ENCODE results near the gene FCER1G. TPM values are rescaled to one million over a fixed set of nuclear protein-coding genes. Genes with fewer than 3 reads are reported as not detected.
A peak's percentile ranks its signal among the peaks of the same experiment; 100 is the strongest.
"Not testable (repeated sequence)": the region's sequence is repeated elsewhere in the genome, so short reads cannot be mapped to it uniquely, and the experiment has no call there.

The FCER1G gene
- total RNA-seq, 1 experiment from 2014 or later, result not detected

DNA sequence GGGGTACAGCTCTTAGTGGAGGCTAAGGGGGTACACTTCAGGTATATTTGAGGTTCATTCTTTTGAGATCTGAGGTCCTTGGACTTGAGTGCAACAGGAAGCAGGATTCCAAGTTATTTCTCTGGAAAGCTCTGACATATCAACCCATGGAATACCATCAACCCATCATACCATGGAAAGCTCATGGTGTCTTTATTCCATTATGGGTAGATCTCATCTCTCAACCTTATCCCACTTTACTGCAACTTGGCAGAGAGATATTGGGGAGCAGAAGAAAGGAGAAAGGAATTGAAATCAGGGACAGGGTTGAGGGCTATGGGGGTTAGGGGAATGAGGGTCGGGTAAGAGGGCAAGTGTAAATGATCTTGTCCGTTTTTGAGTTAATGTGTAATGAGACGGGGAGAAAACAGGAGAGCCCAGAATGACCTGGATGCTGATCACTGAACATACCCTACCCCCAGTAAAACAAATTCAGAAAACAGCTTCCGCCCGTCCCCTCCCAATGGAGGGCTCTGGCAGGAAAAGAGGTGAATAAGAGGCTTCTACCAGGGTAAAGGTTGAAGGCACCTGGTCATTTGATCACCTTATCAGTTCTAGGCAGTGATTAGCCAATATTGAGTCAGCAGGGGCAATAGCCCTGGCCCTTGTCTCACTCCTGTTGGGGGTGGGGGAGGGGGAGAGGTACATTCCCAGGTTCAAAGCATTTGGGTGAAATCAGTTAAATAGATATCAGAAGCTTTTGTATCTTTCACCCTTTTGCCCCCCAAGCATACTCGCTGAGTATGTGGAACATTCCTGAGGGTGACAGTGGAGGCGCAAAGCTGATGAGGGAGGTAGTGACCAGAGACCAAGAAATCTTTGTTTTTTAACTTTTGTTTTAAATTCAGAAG, 9.0 kb downstream of the FCER1G start:
- H3K4me2 ChIP-seq, result no peak overlapping the region
- CTCF ChIA-PET, result interaction anchor here (0.6 kb wide), 1 partner anchor 514 kb away, joined by 6 read pairs; no protein-coding TSS in a partner anchor
- POLR2A ChIA-PET (ENCODE audit: unreplicated experiment), result no interaction called here
- intact Hi-C loops (cut with micrococcal nuclease; ENCODE audit: unreplicated experiment), result loop anchor here (10.0 kb wide), 1 partner anchor 541 kb away; the partner anchor contains the start of gene ATF6
- no peaks in the 10 kb centered on the region for H3K36me3 ChIP-seq (ENCODE audit: low read depth)
- no peak overlapping the region for H2AFZ ChIP-seq
- no peaks in the 10 kb centered on the region for H3K9me3 ChIP-seq (ENCODE audit: insufficient read depth, low read depth)
- H3K27me3 ChIP-seq (ENCODE audit: insufficient read depth, low read depth), result no peaks in the 10 kb centered on the region
- H3F3A ChIP-seq (ENCODE audit: insufficient read depth, low read depth), result peaks cover 3% of the 10 kb centered on the region; the same call in 1 of the 2 replicates
- H3K4me1 ChIP-seq (replicated peaks; ENCODE audit: insufficient read depth), result peaks cover 16% of the 10 kb centered on the region
- no TSS peak for BruUV-seq (replicated peaks)
- H3K9me2 ChIP-seq (ENCODE audit: insufficient read depth), result no peaks in the 10 kb centered on the region
- TF ChIP-seq EZH2 (IDR thresholded peaks at IDR 0.05; ENCODE audit: low read depth), result no peak
- TF ChIP-seq, protein P1, sequence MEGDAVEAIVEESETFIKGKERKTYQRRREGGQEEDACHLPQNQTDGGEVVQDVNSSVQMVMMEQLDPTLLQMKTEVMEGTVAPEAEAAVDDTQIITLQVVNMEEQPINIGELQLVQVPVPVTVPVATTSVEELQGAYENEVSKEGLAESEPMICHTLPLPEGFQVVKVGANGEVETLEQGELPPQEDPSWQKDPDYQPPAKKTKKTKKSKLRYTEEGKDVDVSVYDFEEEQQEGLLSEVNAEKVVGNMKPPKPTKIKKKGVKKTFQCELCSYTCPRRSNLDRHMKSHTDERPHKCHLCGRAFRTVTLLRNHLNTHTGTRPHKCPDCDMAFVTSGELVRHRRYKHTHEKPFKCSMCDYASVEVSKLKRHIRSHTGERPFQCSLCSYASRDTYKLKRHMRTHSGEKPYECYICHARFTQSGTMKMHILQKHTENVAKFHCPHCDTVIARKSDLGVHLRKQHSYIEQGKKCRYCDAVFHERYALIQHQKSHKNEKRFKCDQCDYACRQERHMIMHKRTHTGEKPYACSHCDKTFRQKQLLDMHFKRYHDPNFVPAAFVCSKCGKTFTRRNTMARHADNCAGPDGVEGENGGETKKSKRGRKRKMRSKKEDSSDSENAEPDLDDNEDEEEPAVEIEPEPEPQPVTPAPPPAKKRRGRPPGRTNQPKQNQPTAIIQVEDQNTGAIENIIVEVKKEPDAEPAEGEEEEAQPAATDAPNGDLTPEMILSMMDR (conservative IDR thresholded peaks at IDR 0.05), result no peak
- no peaks in the 10 kb centered on the region for H4K20me1 ChIP-seq (ENCODE audit: insufficient read depth)
- H3K27ac ChIP-seq, result no peak overlapping the region
- no peak for DNase-seq
- H3K4me3 ChIP-seq, result no peak overlapping the region
- no peaks in the 10 kb centered on the region for H3K79me2 ChIP-seq (ENCODE audit: low read depth)

DNA sequence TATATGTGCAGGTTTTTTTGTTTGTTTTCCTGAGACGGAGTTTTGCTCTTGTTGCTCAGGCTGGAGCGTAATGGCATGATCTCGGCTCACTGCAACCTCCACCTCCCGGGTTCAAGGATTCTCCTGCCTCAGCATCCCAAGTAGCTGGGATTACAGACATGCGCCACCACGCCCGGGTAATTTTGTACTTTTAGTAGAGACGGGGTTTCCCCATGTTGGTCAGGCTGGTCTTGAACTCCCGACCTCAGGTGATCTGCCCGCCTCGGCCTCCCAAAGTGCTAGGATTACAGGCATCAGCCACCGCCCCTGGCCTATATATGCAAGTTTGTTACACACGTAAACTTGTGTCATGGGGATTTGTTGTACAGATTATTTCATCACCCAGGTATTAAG, 9.6 kb downstream of the FCER1G start:
- H3K9me2 ChIP-seq (ENCODE audit: insufficient read depth); H2AFZ ChIP-seq; H3K4me2 ChIP-seq; H3K4me3 ChIP-seq; BruUV-seq (replicated peaks); H3F3A ChIP-seq (ENCODE audit: insufficient read depth, low read depth); POLR2A ChIA-PET (ENCODE audit: unreplicated experiment); H4K20me1 ChIP-seq (ENCODE audit: insufficient read depth); H3K9me3 ChIP-seq (ENCODE audit: insufficient read depth, low read depth); H3K27ac ChIP-seq; H3K36me3 ChIP-seq (ENCODE audit: low read depth); H3K27me3 ChIP-seq (ENCODE audit: insufficient read depth, low read depth); H3K79me2 ChIP-seq (ENCODE audit: low read depth); DNase-seq: not testable (repeated sequence)
- H3K4me1 ChIP-seq (replicated peaks; ENCODE audit: insufficient read depth), result peaks cover 16% of the 10 kb centered on the region
- intact Hi-C loops (cut with micrococcal nuclease; ENCODE audit: unreplicated experiment), result loop anchor here (10.0 kb wide), 1 partner anchor 540 kb away; the partner anchor contains the start of gene ATF6
- CTCF ChIA-PET, result interaction anchor here (0.7 kb wide), 1 partner anchor 127 kb away, joined by 3 read pairs; no protein-coding TSS in a partner anchor

DNA sequence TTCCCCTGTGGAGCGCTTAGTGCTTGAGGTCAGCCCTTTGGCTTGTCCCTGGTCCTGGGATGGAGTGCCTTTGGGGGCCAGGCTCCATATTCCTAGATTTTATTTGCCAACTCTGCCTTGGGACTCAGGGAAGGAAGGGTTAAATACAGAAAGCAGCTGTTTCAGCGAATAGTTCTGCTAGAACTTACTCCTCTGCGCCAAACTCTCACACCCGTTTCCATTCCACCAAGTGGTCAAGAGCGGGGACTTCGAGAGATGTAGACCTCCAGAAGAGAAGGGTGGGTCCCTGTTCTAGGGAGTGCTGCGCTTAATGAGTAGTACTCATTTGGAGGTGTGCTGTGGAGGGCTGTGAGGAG, 10.1 kb downstream of the FCER1G start:
- no peak overlapping the region for H3K4me3 ChIP-seq
- intact Hi-C loops (cut with micrococcal nuclease; ENCODE audit: unreplicated experiment), result loop anchor here (10.0 kb wide), 1 partner anchor 540 kb away; the partner anchor contains the start of gene ATF6
- CTCF ChIA-PET, result interaction anchor here (0.5 to 1.4 kb wide), 14 partner anchors 14 to 547 kb away, joined by 3 to 13 read pairs (median 4); partner anchors contain the start of genes NDUFS2 and SDHC

More for the DNA sequence above, 10.1 kb downstream of the FCER1G start:
- no peaks in the 10 kb centered on the region for H3K27me3 ChIP-seq (ENCODE audit: insufficient read depth, low read depth)
- H3F3A ChIP-seq (ENCODE audit: insufficient read depth, low read depth), result peaks cover 3% of the 10 kb centered on the region; the same call in 1 of the 2 replicates
- no peaks in the 10 kb centered on the region for H3K79me2 ChIP-seq (ENCODE audit: low read depth)
- 0 out of 2 replicates have a peak overlapping the region, but pooled peaks have one; percentile 24 for H2AFZ ChIP-seq
- no peaks in the 10 kb centered on the region for H4K20me1 ChIP-seq (ENCODE audit: insufficient read depth)
- H3K9me2 ChIP-seq (ENCODE audit: insufficient read depth), result no peaks in the 10 kb centered on the region
- peaks cover 16% of the 10 kb centered on the region for H3K4me1 ChIP-seq (replicated peaks; ENCODE audit: insufficient read depth)
- TF ChIP-seq EZH2 (IDR thresholded peaks at IDR 0.05; ENCODE audit: low read depth), result no peak
- H3K4me2 ChIP-seq, result peak overlapping the region; percentile 24
- H3K27ac ChIP-seq, result no peak overlapping the region
- H3K9me3 ChIP-seq (ENCODE audit: insufficient read depth, low read depth), result no peaks in the 10 kb centered on the region
- BruUV-seq (replicated peaks), result no TSS peak
- no peaks in the 10 kb centered on the region for H3K36me3 ChIP-seq (ENCODE audit: low read depth)
- POLR2A ChIA-PET (ENCODE audit: unreplicated experiment), result interaction anchor here (0.5 to 0.7 kb wide), 10 partner anchors 9 to 860 kb away, joined by 3 to 11 read pairs (median 4); no protein-coding TSS in a partner anchor
- DNase-seq, result no peak

All from PC-9 (cell line).